ENCODE data around the gene PFKFB1. TPM values are rescaled to one million over a fixed set of nuclear protein-coding genes. Genes with fewer than 3 reads are reported as not detected.

Gene PFKFB1
- total RNA-seq, 1 experiment from 2014 or later: 0.36 TPM

DNA sequence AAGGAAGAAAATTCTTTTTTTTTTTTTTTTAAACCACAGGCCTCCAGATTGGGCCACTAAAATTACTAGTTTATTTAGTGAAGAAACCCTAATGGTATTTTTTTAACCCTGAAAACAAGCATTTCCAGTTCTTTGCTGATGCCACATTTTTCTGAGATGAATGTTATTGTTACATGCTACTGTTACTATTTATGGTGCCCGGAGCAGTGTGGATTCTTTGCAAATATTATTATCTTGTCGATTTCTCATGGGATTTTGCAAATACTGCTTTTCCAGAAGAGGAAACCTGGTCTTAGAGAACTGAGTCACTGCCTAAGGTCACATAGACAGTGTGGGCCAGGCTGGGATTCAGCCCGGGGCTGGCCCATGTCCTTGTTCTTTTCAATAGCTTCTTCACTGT is 45.5 kb upstream of the PFKFB1 start:
- H3K27ac ChIP-seq (ENCODE audit: low read length): no peak overlapping the region
- DNase-seq (ENCODE audit: low read depth, low spot score) (no peak), ATAC-seq (no peak)
- intact Hi-C loops (cut with micrococcal nuclease; ENCODE audit: unreplicated experiment): no loop called here
- no peaks in the 10 kb centered on the region for H3K9me3 ChIP-seq (ENCODE audit: control insufficient read depth, insufficient read depth, low read depth, low read length)
- H3K4me3 ChIP-seq (ENCODE audit: low read depth in 2 of 2, low read length in 2 of 2): no peak overlapping the region
- no peaks in the 10 kb centered on the region for H3K27me3 ChIP-seq (ENCODE audit: control insufficient read depth, insufficient read depth, low read length)
- POLR2A ChIA-PET: no interaction called here
- H3K4me1 ChIP-seq (ENCODE audit: control insufficient read depth, insufficient read depth, low read length): no peaks in the 10 kb centered on the region
- BruUV-seq (replicated peaks): no TSS peak
- TF ChIP-seq POLR2AphosphoS5 (IDR thresholded peaks at IDR 0.05; ENCODE audit: low read depth, low read length): no peak
- TF ChIP-seq, protein P1, sequence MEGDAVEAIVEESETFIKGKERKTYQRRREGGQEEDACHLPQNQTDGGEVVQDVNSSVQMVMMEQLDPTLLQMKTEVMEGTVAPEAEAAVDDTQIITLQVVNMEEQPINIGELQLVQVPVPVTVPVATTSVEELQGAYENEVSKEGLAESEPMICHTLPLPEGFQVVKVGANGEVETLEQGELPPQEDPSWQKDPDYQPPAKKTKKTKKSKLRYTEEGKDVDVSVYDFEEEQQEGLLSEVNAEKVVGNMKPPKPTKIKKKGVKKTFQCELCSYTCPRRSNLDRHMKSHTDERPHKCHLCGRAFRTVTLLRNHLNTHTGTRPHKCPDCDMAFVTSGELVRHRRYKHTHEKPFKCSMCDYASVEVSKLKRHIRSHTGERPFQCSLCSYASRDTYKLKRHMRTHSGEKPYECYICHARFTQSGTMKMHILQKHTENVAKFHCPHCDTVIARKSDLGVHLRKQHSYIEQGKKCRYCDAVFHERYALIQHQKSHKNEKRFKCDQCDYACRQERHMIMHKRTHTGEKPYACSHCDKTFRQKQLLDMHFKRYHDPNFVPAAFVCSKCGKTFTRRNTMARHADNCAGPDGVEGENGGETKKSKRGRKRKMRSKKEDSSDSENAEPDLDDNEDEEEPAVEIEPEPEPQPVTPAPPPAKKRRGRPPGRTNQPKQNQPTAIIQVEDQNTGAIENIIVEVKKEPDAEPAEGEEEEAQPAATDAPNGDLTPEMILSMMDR (IDR thresholded peaks at IDR 0.05): no peak
- TF ChIP-seq, protein P2, sequence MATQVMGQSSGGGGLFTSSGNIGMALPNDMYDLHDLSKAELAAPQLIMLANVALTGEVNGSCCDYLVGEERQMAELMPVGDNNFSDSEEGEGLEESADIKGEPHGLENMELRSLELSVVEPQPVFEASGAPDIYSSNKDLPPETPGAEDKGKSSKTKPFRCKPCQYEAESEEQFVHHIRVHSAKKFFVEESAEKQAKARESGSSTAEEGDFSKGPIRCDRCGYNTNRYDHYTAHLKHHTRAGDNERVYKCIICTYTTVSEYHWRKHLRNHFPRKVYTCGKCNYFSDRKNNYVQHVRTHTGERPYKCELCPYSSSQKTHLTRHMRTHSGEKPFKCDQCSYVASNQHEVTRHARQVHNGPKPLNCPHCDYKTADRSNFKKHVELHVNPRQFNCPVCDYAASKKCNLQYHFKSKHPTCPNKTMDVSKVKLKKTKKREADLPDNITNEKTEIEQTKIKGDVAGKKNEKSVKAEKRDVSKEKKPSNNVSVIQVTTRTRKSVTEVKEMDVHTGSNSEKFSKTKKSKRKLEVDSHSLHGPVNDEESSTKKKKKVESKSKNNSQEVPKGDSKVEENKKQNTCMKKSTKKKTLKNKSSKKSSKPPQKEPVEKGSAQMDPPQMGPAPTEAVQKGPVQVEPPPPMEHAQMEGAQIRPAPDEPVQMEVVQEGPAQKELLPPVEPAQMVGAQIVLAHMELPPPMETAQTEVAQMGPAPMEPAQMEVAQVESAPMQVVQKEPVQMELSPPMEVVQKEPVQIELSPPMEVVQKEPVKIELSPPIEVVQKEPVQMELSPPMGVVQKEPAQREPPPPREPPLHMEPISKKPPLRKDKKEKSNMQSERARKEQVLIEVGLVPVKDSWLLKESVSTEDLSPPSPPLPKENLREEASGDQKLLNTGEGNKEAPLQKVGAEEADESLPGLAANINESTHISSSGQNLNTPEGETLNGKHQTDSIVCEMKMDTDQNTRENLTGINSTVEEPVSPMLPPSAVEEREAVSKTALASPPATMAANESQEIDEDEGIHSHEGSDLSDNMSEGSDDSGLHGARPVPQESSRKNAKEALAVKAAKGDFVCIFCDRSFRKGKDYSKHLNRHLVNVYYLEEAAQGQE (IDR thresholded peaks at IDR 0.05; ENCODE audit: insufficient read depth in 1 of 2, low read depth in 2 of 2, low read length in 1 of 2): no peak
- no peak for TF ChIP-seq TCF7L2 (IDR thresholded peaks at IDR 0.05; ENCODE audit: low read depth, low read length)
- TF ChIP-seq SIN3A (IDR thresholded peaks at IDR 0.05; ENCODE audit: borderline replicate concordance, insufficient read depth, low read depth, low read length): no peak
- CTCF ChIA-PET: no interaction called here
- in situ Hi-C loops (cut with HindIII; ENCODE audit: low pct_unique_long_range_greater_than_20kb, low sequenced_read_pairs): no loop called here
- no peaks in the 10 kb centered on the region for H3K36me3 ChIP-seq (ENCODE audit: control insufficient read depth, insufficient read depth, low read length)

DNA sequence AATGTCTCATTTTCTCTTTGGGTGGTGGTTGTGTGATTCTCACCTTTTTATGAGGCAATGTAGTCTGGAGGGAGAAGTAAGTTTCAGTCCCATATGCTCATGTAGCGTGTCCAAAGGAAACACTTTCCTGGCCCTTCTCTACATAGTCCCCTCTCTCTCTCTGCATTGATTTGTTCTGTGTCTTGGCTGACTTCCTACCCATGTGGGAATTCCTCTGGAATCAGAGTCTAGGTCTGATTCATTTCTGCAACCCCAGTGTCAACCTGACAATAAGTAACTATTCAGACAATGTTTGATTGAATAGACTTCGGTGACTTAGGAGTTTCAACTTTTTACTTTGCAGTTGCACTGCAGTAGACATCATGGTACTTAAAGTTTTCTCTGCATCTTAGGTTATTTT is 39.4 kb upstream of the PFKFB1 start:
- TF ChIP-seq POLR2AphosphoS5 (IDR thresholded peaks at IDR 0.05; ENCODE audit: low read depth, low read length): no peak
- Histone ChIP-seq H3K9me3 (ENCODE audit: control insufficient read depth, insufficient read depth, low read depth, low read length) (no peaks in the 10 kb centered on the region), H3K36me3 (ENCODE audit: control insufficient read depth, insufficient read depth, low read length) (no peaks in the 10 kb centered on the region), H3K4me1 (ENCODE audit: control insufficient read depth, insufficient read depth, low read length) (no peaks in the 10 kb centered on the region), H3K4me3 (ENCODE audit: low read depth in 2 of 2, low read length in 2 of 2) (no peak overlapping the region), H3K27me3 (ENCODE audit: control insufficient read depth, insufficient read depth, low read length) (no peaks in the 10 kb centered on the region), H3K27ac (ENCODE audit: low read length) (no peak overlapping the region)
- POLR2A ChIA-PET: no interaction called here
- ATAC-seq (no peak), DNase-seq (ENCODE audit: low read depth, low spot score) (no peak)
- in situ Hi-C loops (cut with HindIII; ENCODE audit: low pct_unique_long_range_greater_than_20kb, low sequenced_read_pairs) (no loop called here), intact Hi-C loops (cut with micrococcal nuclease; ENCODE audit: unreplicated experiment) (no loop called here)
- CTCF ChIA-PET: no interaction called here
- BruUV-seq (replicated peaks): no TSS peak

- in situ Hi-C loops (cut with HindIII; ENCODE audit: low pct_unique_long_range_greater_than_20kb, low sequenced_read_pairs): no loop called here
- H3K27me3 ChIP-seq (ENCODE audit: control insufficient read depth, insufficient read depth, low read length): no peaks in the 10 kb centered on the region
- ChIA-PET CTCF (no interaction called here), POLR2A (no interaction called here)
- no TSS peak for BruUV-seq (replicated peaks)
- intact Hi-C loops (cut with micrococcal nuclease; ENCODE audit: unreplicated experiment): no loop called here
- no peak within 1 kb of the TSS for H3K4me3 ChIP-seq (ENCODE audit: low read depth in 2 of 2, low read length in 2 of 2)
- ATAC-seq (no peak), DNase-seq (ENCODE audit: low read depth, low spot score) (no peak)
- no peaks in the 10 kb centered on the region for H3K36me3 ChIP-seq (ENCODE audit: control insufficient read depth, insufficient read depth, low read length)
- TF ChIP-seq, protein P1 (IDR thresholded peaks at IDR 0.05): no peak
- TF ChIP-seq, protein P2 (IDR thresholded peaks at IDR 0.05; ENCODE audit: insufficient read depth in 1 of 2, low read depth in 2 of 2, low read length in 1 of 2): no peak
- no peak for TF ChIP-seq TCF7L2 (IDR thresholded peaks at IDR 0.05; ENCODE audit: low read depth, low read length)
- no peak within 1 kb of the TSS for H3K27ac ChIP-seq (ENCODE audit: low read length)
- H3K4me1 ChIP-seq (ENCODE audit: control insufficient read depth, insufficient read depth, low read length): no peaks in the 10 kb centered on the region
- no peaks in the 10 kb centered on the region for H3K9me3 ChIP-seq (ENCODE audit: control insufficient read depth, insufficient read depth, low read depth, low read length)
Observed at GRCh38 chrX:55030271-55031205, 36.5 kb upstream of the PFKFB1 start, which contains the start of gene ALAS2. Gene ALAS2 (minus strand): TSS chrX:55030977. CDS start chrX:55026000, 4,977 bp downstream.

Measured in Panc1 (cell line).